Natural killer cell (primary cell): ENCODE data around the gene ASIC1. TPM values are rescaled to one million over a fixed set of nuclear protein-coding genes. Genes with fewer than 3 reads are reported as not detected.

Experiments used
- ATAC-seq, 3 donors: fragments of 150-1000 bp in 2 of 3; fragments of 200-7000 bp in 1 of 3; cut with Tn5 transposase; 1 replicate in 1 of 3; 2 replicates in 2 of 3; pipeline ENCODE4 v1.10.0; 2021; ENCODE audit warnings: mild to moderate bottlenecking in 2 of 3, moderate library complexity in 2 of 3
- DNase-seq, 2 donors: peaks; one replicate each; pipeline versions ENCODE4 v3.0.0 to v3.0.0-alpha.2; 2013 to 2021; ENCODE audit warnings: mixed read lengths in 1 of 2
- H3K27ac ChIP-seq: one replicate; pipeline ENCODE4 v1.5.1; 2013; ENCODE audit warnings: mild to moderate bottlenecking, low read length
- H3K27me3 ChIP-seq: one replicate; pipeline ENCODE4 v1.6.1; 2013; ENCODE audit warnings: low read length; ENCODE audit not compliant: control insufficient read depth, insufficient read depth
- H3K36me3 ChIP-seq: one replicate; pipeline ENCODE4 v1.6.1; 2013; ENCODE audit warnings: low read length; ENCODE audit not compliant: control insufficient read depth, insufficient read depth
- H3K4me1 ChIP-seq: one replicate; pipeline ENCODE4 v1.6.1; 2013; ENCODE audit warnings: low read length; ENCODE audit not compliant: control insufficient read depth, insufficient read depth
- H3K4me3 ChIP-seq: one replicate; pipeline ENCODE4 v1.5.1; 2013; ENCODE audit warnings: low read length
- H3K9me3 ChIP-seq: one replicate; pipeline ENCODE4 v1.6.1; 2013; ENCODE audit warnings: low read length; ENCODE audit not compliant: control insufficient read depth, insufficient read depth
- H3K27ac Mint-ChIP-seq, 2 donors: one replicate each; pipeline ENCODE4 v1.8.0; 2022; ENCODE audit warnings: mild to moderate bottlenecking in 2 of 2, mixed read lengths in 2 of 2, moderate library complexity in 1 of 2
- H3K27me3 Mint-ChIP-seq, 2 donors: one replicate each; pipeline ENCODE4 v1.8.0; 2022; ENCODE audit warnings: low read depth in 2 of 2, mixed read lengths in 2 of 2
- H3K36me3 Mint-ChIP-seq: one replicate; pipeline ENCODE4 v1.8.0; 2022; ENCODE audit warnings: mixed read lengths
- H3K4me1 Mint-ChIP-seq, 2 donors: one replicate each; pipeline ENCODE4 v1.8.0; 2022; ENCODE audit warnings: mixed read lengths in 2 of 2
- H3K4me3 Mint-ChIP-seq: one replicate; pipeline ENCODE4 v1.8.0; 2022; ENCODE audit warnings: mild to moderate bottlenecking, moderate library complexity, mixed read lengths
- H3K9me3 Mint-ChIP-seq, 2 donors: one replicate each; pipeline ENCODE4 v1.8.0; 2022; ENCODE audit warnings: mixed read lengths in 2 of 2
- WGBS: methylation state at CpG from one replicate; pipeline ENCODE4 v1.1.7; 2013; ENCODE audit warnings: missing lambda C conversion rate; ENCODE audit not compliant: insufficient coverage; 5-methylcytosine and 5-hydroxymethylcytosine counted together
- intact Hi-C: fragments of 100-400 bp; cut with micrococcal nuclease; formaldehyde crosslinking; loops from one replicate; pipeline ENCODE4 v1.14.2; 2022
- total RNA-seq, 4 donors: library from RNA; stranded (reverse); fragments of 120-200 nt in 1 of 4; gene quantifications; one replicate each; pipeline versions ENCODE4 v1.2.3 to v1.2.4, GENCODE V29; 2013 to 2022
- TF ChIP-seq, protein P1 (sequence below): fragments of 200-600 bp; IDR thresholded peaks from one replicate; pipeline ENCODE4 v1.8.0; 2022; ENCODE audit warnings: antibody characterized with exemption

Gene ASIC1
- total RNA-seq, 3 donors from 2014 or later (not counting 1 experiment from before 2014, with no cell fraction given): 0.21 TPM; not detected in 2

DNA sequence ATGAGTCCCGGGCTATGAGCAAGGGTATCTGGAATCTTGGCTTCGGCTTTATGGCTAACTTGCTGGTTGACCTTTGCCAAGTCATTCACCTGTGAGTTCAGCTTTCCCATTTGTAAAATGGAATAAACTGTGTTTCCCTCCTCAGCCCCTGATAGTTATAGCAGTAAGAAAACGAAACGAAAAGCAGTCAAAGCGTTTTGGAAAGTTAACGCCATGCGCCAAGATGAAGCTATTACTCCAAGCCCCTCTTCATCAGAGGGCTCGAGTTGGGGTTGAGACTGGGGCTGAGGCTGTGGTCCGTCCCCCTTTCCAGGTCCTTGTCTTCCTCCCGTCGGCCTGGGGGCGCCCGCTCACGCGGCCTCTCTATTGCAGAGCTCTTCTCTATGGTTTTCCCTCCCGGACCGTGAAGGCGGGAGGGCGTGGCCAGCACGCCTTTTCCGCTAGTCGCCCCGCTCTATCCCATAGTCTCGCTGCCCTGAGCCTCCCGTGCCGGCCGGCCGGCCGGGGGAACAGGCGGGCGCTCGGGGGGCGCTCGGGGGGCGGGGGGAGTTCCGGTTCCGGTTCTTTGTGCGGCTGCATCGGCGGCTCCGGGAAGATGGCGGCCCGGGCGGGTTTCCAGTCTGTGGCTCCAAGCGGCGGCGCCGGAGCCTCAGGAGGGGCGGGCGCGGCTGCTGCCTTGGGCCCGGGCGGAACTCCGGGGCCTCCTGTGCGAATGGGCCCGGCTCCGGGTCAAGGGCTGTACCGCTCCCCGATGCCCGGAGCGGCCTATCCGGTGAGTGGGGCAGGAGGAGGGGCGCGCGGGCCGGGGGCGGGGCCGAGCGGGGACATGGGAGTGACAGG, 27.6 kb downstream of the ASIC1 start, which contains the start of gene SMARCD1:
Gene SMARCD1 (plus strand): TSS at position 568 of the 840 bp plus-strand sequence. CDS start 28 bp downstream, at position 596.
- no peaks in the 10 kb centered on the region for H3K9me3 ChIP-seq
- peak within 1 kb of the TSS; percentile 61 for H3K4me3 ChIP-seq
- Mint-ChIP-seq H3K9me3 (no peaks in the 10 kb centered on the region), H3K27me3 (no peaks in the 10 kb centered on the region), H3K27ac (peak within 1 kb of the TSS; percentile 89 to 94), H3K4me1 (peaks cover 33 to 38% of the 10 kb centered on the region in 2 donors), H3K36me3 (peaks cover 6% of the 10 kb centered on the region), H3K4me3 (peak within 1 kb of the TSS; percentile 94)
- TF ChIP-seq, protein P1, sequence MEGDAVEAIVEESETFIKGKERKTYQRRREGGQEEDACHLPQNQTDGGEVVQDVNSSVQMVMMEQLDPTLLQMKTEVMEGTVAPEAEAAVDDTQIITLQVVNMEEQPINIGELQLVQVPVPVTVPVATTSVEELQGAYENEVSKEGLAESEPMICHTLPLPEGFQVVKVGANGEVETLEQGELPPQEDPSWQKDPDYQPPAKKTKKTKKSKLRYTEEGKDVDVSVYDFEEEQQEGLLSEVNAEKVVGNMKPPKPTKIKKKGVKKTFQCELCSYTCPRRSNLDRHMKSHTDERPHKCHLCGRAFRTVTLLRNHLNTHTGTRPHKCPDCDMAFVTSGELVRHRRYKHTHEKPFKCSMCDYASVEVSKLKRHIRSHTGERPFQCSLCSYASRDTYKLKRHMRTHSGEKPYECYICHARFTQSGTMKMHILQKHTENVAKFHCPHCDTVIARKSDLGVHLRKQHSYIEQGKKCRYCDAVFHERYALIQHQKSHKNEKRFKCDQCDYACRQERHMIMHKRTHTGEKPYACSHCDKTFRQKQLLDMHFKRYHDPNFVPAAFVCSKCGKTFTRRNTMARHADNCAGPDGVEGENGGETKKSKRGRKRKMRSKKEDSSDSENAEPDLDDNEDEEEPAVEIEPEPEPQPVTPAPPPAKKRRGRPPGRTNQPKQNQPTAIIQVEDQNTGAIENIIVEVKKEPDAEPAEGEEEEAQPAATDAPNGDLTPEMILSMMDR: no peak
- H3K27ac ChIP-seq: peak within 1 kb of the TSS; percentile 86
- ATAC-seq (peak; percentile 78 to 93 (median 87)), DNase-seq (peak; percentile 72 to 91)
- H3K36me3 ChIP-seq: peaks cover 17% of the 10 kb centered on the region
- intact Hi-C loops: loop anchor here (1.0 to 10.0 kb wide), 2 partner anchors 26 to 230 kb away; no protein-coding TSS in a partner anchor
- no peaks in the 10 kb centered on the region for H3K27me3 ChIP-seq
- H3K4me1 ChIP-seq: peaks cover 13% of the 10 kb centered on the region
- under 1% methylated on average over 69 of the region's 69 CpGs for WGBS

DNA sequence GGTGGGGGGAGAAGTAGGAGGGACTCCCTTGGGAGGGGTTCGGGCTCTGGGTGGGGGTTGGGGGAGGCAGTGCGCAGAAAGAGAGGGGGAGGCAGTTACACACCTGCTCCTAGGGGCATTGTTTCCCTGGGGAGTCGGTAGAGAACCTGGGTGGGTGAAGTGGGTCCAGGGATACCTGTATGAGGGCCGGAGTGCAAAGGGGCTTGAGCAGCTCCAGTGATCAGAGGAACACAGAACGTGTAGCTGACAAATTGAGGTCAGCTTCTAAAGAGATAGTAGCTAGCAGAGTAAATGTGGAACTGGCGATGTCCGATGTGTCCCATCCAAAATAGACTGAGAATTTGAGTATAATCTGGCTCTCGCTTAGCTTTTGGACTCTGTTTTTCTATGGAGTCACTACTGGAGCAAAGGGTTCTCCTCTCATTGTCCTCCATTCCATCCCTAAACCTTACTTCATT, 28.2 kb downstream of the ASIC1 start:
- Histone ChIP-seq H3K27me3 (no peaks in the 10 kb centered on the region), H3K9me3 (no peaks in the 10 kb centered on the region), H3K4me3 (peak overlapping the region; percentile 61), H3K4me1 (peaks cover 13% of the 10 kb centered on the region), H3K36me3 (peaks cover 22% of the 10 kb centered on the region), H3K27ac (peak overlapping the region; percentile 86)
- Mint-ChIP-seq H3K27me3 (no peaks in the 10 kb centered on the region), H3K36me3 (peaks cover 6% of the 10 kb centered on the region), H3K9me3 (no peaks in the 10 kb centered on the region), H3K27ac (peak overlapping the region; percentile 89 to 94), H3K4me1 (peaks cover 33 to 38% of the 10 kb centered on the region in 2 donors), H3K4me3 (peak overlapping the region; percentile 89)
- TF ChIP-seq, protein P1: no peak
- DNase-seq (no peak), ATAC-seq (peak in 2 of 3 donors; percentile 8 to 9)
- intact Hi-C loops: loop anchor here (1.0 to 10.0 kb wide), 2 partner anchors 26 to 229 kb away; no protein-coding TSS in a partner anchor
- WGBS: 20% methylated on average over 8 of the region's 8 CpGs

GRCh38 chr12:50086148-50086547, 28.8 kb downstream of the ASIC1 start:
- Mint-ChIP-seq H3K9me3 (no peaks in the 10 kb centered on the region), H3K27me3 (no peaks in the 10 kb centered on the region), H3K27ac (peak overlapping the region; percentile 89 to 94), H3K36me3 (peaks cover 6% of the 10 kb centered on the region), H3K4me3 (peak overlapping the region; percentile 89), H3K4me1 (peaks cover 33 to 38% of the 10 kb centered on the region in 2 donors)
- Histone ChIP-seq H3K4me3 (no peak overlapping the region), H3K27ac (peak overlapping the region; percentile 86), H3K4me1 (peaks cover 13% of the 10 kb centered on the region), H3K36me3 (peaks cover 25% of the 10 kb centered on the region), H3K9me3 (no peaks in the 10 kb centered on the region), H3K27me3 (no peaks in the 10 kb centered on the region)
- ATAC-seq (no peak), DNase-seq (peak in 1 of 2 donors; percentile 38)
- TF ChIP-seq, protein P1: no peak
- 93% methylated on average over 5 of the region's 5 CpGs for WGBS
- intact Hi-C loops: loop anchor here (10.0 kb wide), 1 partner anchor 229 kb away; no protein-coding TSS in a partner anchor
